ENCODE measurements around the gene LSM10. TPM values are rescaled to one million over a fixed set of nuclear protein-coding genes. Genes with fewer than 3 reads are reported as not detected.

LSM10 gene
- total and polyA plus RNA-seq, 9 of the 15 experiments (the other 6 are each of a cell fraction or from before 2014, with no cell fraction given) = 13.2 to 146 (median 68.9) TPM

DNA sequence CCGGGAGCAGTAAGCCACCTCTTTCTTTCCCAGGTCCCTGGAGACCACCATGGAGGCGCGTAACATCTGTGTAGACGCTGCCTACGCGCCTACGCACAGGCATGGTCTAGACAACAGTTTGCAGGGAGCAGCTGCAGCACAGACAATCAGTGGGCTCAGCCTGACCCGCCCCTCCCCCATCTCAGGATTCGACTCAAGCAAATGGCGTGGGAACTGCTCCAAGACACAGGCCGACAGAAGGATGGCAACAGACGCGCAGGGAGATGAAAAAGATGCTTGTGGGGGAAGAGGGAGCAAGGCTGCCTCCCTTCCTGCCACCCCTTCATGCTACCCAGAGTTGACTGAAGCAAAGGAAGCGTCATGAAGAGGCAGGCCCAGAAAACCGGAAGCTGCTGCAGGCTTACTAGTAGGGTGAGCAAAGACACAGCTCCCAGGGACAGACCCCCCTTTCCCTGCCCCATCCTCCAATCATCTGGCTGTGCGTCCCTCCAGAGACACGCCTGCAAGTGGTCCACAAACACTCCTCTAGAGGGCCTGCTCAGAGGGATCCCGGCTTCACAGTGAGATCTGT is 31.5 kb downstream of the LSM10 start:
- Histone ChIP-seq H3K9ac (ENCODE audit: insufficient read depth in 1 of 2, low read depth in 2 of 2, low read length in 2 of 2) (peak overlapping the region in 1 of 2 experiments; percentile 43; a peak in 2 of 4 replicates), H3K4me2 (ENCODE audit: insufficient read depth, low read length) (no peak overlapping the region), H4K20me1 (replicated peaks; ENCODE audit: control insufficient read depth, insufficient read depth, low read length) (0 out of 2 replicates have a peak, but pooled peaks cover 6% of the 10 kb centered on the region), H3K36me3 (ENCODE audit: control insufficient read depth, insufficient read depth, low read length) (peaks cover 58% of the 10 kb centered on the region), H3K4me1 (replicated peaks in 1 of 2; ENCODE audit: control insufficient read depth in 2 of 2, insufficient read depth in 2 of 2, low read length in 2 of 2) (peaks cover 15 to 22% of the 10 kb centered on the region in 2 experiments; a peak in 4 of 5 replicates), H3K79me2 (ENCODE audit: control insufficient read depth, insufficient read depth, low read length) (peaks cover 58% of the 10 kb centered on the region), H3K27ac (ENCODE audit: extremely low read depth, low read depth, low read length) (no peak overlapping the region), H3K9me1 (ENCODE audit: control insufficient read depth, insufficient read depth, low read length) (peaks cover 11% of the 10 kb centered on the region), H3K4me3 (no peak overlapping the region), H2AFZ (ENCODE audit: low read depth, low read length) (no peak overlapping the region), H3K9me3 (replicated peaks; ENCODE audit: control insufficient read depth, insufficient read depth, low read depth, low read length) (no peaks in the 10 kb centered on the region), H3K27me3 (ENCODE audit: control insufficient read depth in 2 of 2, insufficient read depth in 2 of 2, low read length in 2 of 2) (no peaks in the 10 kb centered on the region)
- ATAC-seq = no peak
- POLR2A ChIA-PET = interaction anchor here (0.6 to 1.0 kb wide), 2 partner anchors 12 to 20 kb away, joined by 3 to 4 read pairs; no protein-coding TSS in a partner anchor
- intact Hi-C loops (cut with micrococcal nuclease) (no loop called here), in situ Hi-C loops (cut with MboI) (no loop called here)
- no peak for DNase-seq (ENCODE audit: extremely low read depth in 1 of 4, low spot score in 3 of 4)
- CTCF ChIA-PET (ENCODE audit: low intra/inter-chr PET ratio) = no interaction called here
- WGBS (ENCODE audit: insufficient coverage, low coverage, missing lambda C conversion rate) = 91% methylated on average over 18 of the region's 18 CpGs
- 0 out of 2 replicates have a peak, but pooled peaks have one; percentile 43 for TF ChIP-seq POLR2G (IDR thresholded peaks at IDR 0.05; ENCODE audit: low read depth, low read length)
- TF ChIP-seq NFIX (CRISPR knock-in tag; IDR thresholded peaks at IDR 0.05; ENCODE audit: low read depth) = no peak
- no peak for TF ChIP-seq RBM14 (IDR thresholded peaks at IDR 0.05; ENCODE audit: borderline replicate concordance, insufficient read depth, low read depth, low read length)
- TF ChIP-seq MAZ (CRISPR knock-in tag; conservative IDR thresholded peaks at IDR 0.05 in 1 of 2, IDR thresholded peaks at IDR 0.05 in 1 of 2) = no peak
- BruUV-seq (replicated peaks) = no TSS peak
- no peak for FAIRE-seq

DNA sequence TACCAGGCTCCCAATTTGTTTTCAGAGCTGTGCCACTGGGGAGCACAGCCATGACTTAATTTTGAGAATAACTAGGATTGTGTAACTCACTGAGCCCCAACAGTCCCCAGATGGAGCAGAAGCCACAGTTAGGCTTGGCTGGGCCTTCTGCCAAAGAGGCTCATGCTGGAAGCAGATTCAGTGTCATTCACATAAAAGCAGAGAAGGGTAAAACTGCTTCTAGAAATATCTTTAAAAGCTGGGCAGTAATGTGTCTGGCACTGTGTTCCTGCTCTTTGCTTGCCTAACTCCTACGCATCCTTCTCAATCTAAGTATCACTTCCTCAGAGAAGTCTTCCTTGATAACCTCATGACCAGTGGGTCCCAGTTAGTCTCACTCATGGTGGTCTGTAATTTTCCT is 32.3 kb downstream of the LSM10 start:
- 100% methylated on average over 1 of the region's 1 CpG for WGBS (ENCODE audit: insufficient coverage, low coverage, missing lambda C conversion rate)
- no peaks in the 10 kb centered on the region for H3K9me3 ChIP-seq (replicated peaks; ENCODE audit: control insufficient read depth, insufficient read depth, low read depth, low read length)
- no peaks in the 10 kb centered on the region for H3K27me3 ChIP-seq (ENCODE audit: control insufficient read depth in 2 of 2, insufficient read depth in 2 of 2, low read length in 2 of 2)
- no peak overlapping the region for H3K4me2 ChIP-seq (ENCODE audit: insufficient read depth, low read length)
- peaks cover 15 to 18% of the 10 kb centered on the region in 2 experiments; a peak in 3 of 5 replicates for H3K4me1 ChIP-seq (replicated peaks in 1 of 2; ENCODE audit: control insufficient read depth in 2 of 2, insufficient read depth in 2 of 2, low read length in 2 of 2)
- no peak for DNase-seq (ENCODE audit: extremely low read depth in 1 of 4, low spot score in 3 of 4)
- ATAC-seq = no peak
- H3K4me3 ChIP-seq = no peak overlapping the region
- in situ Hi-C loops (cut with MboI) (no loop called here), intact Hi-C loops (cut with micrococcal nuclease) (no loop called here)
- H3K36me3 ChIP-seq (ENCODE audit: control insufficient read depth, insufficient read depth, low read length) = peaks cover 64% of the 10 kb centered on the region
- no peak overlapping the region for H3K27ac ChIP-seq (ENCODE audit: extremely low read depth, low read depth, low read length)
- no peak overlapping the region for H3K9ac ChIP-seq (ENCODE audit: insufficient read depth in 1 of 2, low read depth in 2 of 2, low read length in 2 of 2)
- no peak for FAIRE-seq
- H3K9me1 ChIP-seq (ENCODE audit: control insufficient read depth, insufficient read depth, low read length) = peaks cover 11% of the 10 kb centered on the region
- no TSS peak for BruUV-seq (replicated peaks)
- no peak overlapping the region for H2AFZ ChIP-seq (ENCODE audit: low read depth, low read length)
- ChIA-PET POLR2A (interaction anchor here (1.0 kb wide), 1 partner anchor 13 kb away, joined by 4 read pairs; no protein-coding TSS in a partner anchor), CTCF (ENCODE audit: low intra/inter-chr PET ratio) (no interaction called here)
- H4K20me1 ChIP-seq (replicated peaks; ENCODE audit: control insufficient read depth, insufficient read depth, low read length) = 0 out of 2 replicates have a peak, but pooled peaks cover 6% of the 10 kb centered on the region
- peaks cover 50% of the 10 kb centered on the region for H3K79me2 ChIP-seq (ENCODE audit: control insufficient read depth, insufficient read depth, low read length)
- TF ChIP-seq, protein P1, sequence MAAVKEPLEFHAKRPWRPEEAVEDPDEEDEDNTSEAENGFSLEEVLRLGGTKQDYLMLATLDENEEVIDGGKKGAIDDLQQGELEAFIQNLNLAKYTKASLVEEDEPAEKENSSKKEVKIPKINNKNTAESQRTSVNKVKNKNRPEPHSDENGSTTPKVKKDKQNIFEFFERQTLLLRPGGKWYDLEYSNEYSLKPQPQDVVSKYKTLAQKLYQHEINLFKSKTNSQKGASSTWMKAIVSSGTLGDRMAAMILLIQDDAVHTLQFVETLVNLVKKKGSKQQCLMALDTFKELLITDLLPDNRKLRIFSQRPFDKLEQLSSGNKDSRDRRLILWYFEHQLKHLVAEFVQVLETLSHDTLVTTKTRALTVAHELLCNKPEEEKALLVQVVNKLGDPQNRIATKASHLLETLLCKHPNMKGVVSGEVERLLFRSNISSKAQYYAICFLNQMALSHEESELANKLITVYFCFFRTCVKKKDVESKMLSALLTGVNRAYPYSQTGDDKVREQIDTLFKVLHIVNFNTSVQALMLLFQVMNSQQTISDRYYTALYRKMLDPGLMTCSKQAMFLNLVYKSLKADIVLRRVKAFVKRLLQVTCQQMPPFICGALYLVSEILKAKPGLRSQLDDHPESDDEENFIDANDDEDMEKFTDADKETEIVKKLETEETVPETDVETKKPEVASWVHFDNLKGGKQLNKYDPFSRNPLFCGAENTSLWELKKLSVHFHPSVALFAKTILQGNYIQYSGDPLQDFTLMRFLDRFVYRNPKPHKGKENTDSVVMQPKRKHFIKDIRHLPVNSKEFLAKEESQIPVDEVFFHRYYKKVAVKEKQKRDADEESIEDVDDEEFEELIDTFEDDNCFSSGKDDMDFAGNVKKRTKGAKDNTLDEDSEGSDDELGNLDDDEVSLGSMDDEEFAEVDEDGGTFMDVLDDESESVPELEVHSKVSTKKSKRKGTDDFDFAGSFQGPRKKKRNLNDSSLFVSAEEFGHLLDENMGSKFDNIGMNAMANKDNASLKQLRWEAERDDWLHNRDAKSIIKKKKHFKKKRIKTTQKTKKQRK (IDR thresholded peaks at IDR 0.05; ENCODE audit: borderline replicate concordance, low read depth, low read length) = no peak
- no peak for TF ChIP-seq FOS (IDR thresholded peaks at IDR 0.05; ENCODE audit: extremely low read depth, insufficient read length)
- TF ChIP-seq HCFC1 (IDR thresholded peaks at IDR 0.05; ENCODE audit: low read depth, low read length) = no peak
- TF ChIP-seq CBFA2T3 (IDR thresholded peaks at IDR 0.05) = no peak
- no peak for TF ChIP-seq ZNF764 (CRISPR knock-in tag; IDR thresholded peaks at IDR 0.05; ENCODE audit: low read depth)
- no peak for TF ChIP-seq TGIF2 (CRISPR knock-in tag; IDR thresholded peaks at IDR 0.05)
- no peak for TF ChIP-seq NR1H2 (CRISPR knock-in tag; IDR thresholded peaks at IDR 0.05)
- no peak for TF ChIP-seq ZNF431 (CRISPR knock-in tag; IDR thresholded peaks at IDR 0.05)
- TF ChIP-seq NFIX (CRISPR knock-in tag; IDR thresholded peaks at IDR 0.05; ENCODE audit: low read depth) = no peak

Data from K562 (cell line).